RWPE1 (cell line): Measurements from ENCODE around the gene KCNA4.

Source experiments
- CTCF ChIA-PET: fragments of 350-600 bp; sonication (Branson Sonifier 250); formaldehyde crosslinking; extraction: SDS; loops from one replicate; lab custom pipeline; 2021; lab: Yijun Ruan, JAX
- POLR2A ChIA-PET: fragments of 400-600 bp; formaldehyde crosslinking; extraction: SDS; loops from one replicate; lab custom pipeline; 2020; ENCODE audit warnings: antibody characterized with exemption; ENCODE audit not compliant: low non-redundant PET; lab: Yijun Ruan, JAX
- DNase-seq: peaks from one replicate; pipeline ENCODE4 v3.0.0; 2012; ENCODE audit warnings: low spot score
- H3K27ac ChIP-seq: fragments of 450-650 bp; 2 replicates; pipeline ENCODE4 v1.5.1; 2017
- CTCF ChIP-seq: fragments of 450-650 bp; conservative IDR thresholded peaks from 2 replicates; pipeline ENCODE4 v1.5.1; 2017; ENCODE audit warnings: low read depth, mild to moderate bottlenecking

KCNA4 gene

GRCh38 chr11:30018495-30018894 is 1.7 kb upstream of the KCNA4 start:
- H3K27ac ChIP-seq, result no peak overlapping the region
- DNase-seq, result no peak
- ChIA-PET CTCF (interaction anchor here (0.7 to 0.9 kb wide), 2 partner anchors 11 to 359 kb away, joined by 3 read pairs; no protein-coding TSS in a partner anchor), POLR2A (no interaction called here)
- TF ChIP-seq CTCF, result no peak

- no peak overlapping the region for H3K27ac ChIP-seq
- ChIA-PET POLR2A (no interaction called here), CTCF (interaction anchor here (0.6 kb wide), 1 partner anchor 206 kb away, joined by 3 read pairs; no protein-coding TSS in a partner anchor)
- DNase-seq, result peak; percentile 1
- TF ChIP-seq CTCF, result no peak
These were observed 640 bp upstream of the KCNA4 start for GRCh38 chr11:30017445-30017895.

DNA sequence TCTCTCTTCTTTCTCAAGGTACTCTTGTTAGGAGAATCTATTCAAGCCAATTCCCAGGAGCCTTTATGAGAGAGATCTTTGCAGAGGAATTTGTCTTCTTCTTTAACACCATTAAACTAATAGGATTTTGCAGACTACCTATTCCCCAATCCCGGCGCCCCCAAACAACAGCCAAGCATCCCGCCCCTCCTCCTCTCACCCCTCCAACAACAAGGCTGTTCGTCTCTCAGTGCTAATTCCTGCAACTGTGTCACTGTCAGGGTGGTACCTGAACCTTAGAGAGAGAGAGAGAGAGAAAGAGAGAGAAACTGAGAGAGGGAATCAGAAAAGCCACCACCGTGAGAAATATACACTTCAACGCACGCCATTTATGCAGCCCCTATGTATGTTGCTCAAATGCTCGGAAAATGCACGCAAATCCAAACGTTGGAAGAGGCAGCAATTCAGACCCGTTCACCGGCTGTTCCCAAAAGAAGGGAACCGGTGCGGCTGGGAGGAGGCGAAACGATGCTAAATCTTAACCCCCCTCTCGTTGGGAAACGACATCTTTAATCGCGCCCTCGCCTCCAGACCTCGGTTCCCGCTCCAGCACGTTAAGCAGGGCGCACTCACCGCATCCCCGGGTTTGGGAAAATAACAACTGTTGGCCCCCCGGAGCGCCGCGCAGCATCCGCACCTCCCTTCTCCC is 961 bp downstream of the KCNA4 start:
- ChIA-PET CTCF (interaction anchor here (0.6 kb wide), 1 partner anchor 24 kb away, joined by 4 read pairs; no protein-coding TSS in a partner anchor), POLR2A (no interaction called here)
- no peak overlapping the region for H3K27ac ChIP-seq
- no peak for DNase-seq
- TF ChIP-seq CTCF, result no peak

- POLR2A ChIA-PET, result no interaction called here
- CTCF ChIA-PET, result no interaction called here
- DNase-seq, result no peak
- TF ChIP-seq CTCF, result no peak
- no peak overlapping the region for H3K27ac ChIP-seq
These were observed 4.5 kb downstream of the KCNA4 start for GRCh38 chr11:30012346-30012745.

DNA sequence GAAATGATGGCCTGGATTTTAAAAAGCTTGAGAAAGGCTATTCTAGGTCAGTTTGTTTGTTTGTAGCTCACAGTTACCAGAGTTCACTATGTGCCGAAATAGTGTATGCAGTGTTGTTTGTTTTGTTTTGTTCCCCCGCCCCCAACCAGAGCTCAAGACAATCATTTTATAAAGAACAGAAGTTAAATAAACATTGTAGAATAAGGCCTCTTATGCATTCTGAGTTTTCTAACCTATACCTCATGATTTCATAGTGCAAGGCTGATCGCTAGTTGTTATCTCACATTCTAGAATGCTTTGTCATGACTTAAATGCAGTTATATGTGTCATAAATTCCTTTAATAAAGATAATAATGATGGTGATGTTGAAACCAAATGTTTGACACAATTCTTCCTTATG is 7.8 kb downstream of the KCNA4 start:
- ChIA-PET CTCF (no interaction called here), POLR2A (no interaction called here)
- no peak for DNase-seq
- TF ChIP-seq CTCF, result no peak
- no peak overlapping the region for H3K27ac ChIP-seq

GRCh38 chr11:30006876-30007275 is 10.0 kb downstream of the KCNA4 start:
- ChIA-PET POLR2A (no interaction called here), CTCF (interaction anchor here (0.6 to 1.0 kb wide), 3 partner anchors 14 to 935 kb away, joined by 3 read pairs; no protein-coding TSS in a partner anchor)
- H3K27ac ChIP-seq, result no peak overlapping the region
- no peak for DNase-seq
- TF ChIP-seq CTCF, result no peak
